H9 (cell line): ENCODE measurements around the gene STK24. TPM values are rescaled to one million over a fixed set of nuclear protein-coding genes. Genes with fewer than 3 reads are reported as not detected.

Source experiments
- DNase-seq: peaks from one replicate; pipeline ENCODE4 v3.0.0-alpha.2; 2017
- H2AFZ ChIP-seq: one replicate; pipeline ENCODE4 v1.6.1; 2013; ENCODE audit warnings: mild to moderate bottlenecking, low read length, control low read depth, moderate library complexity
- H2AK5ac ChIP-seq: 2 replicates; pipeline ENCODE4 v1.6.1; 2013; ENCODE audit warnings: low read length, control low read depth, mixed read lengths; ENCODE audit not compliant: insufficient read length
- H2BK120ac ChIP-seq: one replicate; pipeline ENCODE4 v1.6.1; 2013; ENCODE audit warnings: low read depth, mild to moderate bottlenecking, low read length, control low read depth, inconsistent platforms; ENCODE audit not compliant: poor library complexity, severe bottlenecking
- H2BK12ac ChIP-seq: 2 replicates; pipeline ENCODE4 v1.6.1; 2013; ENCODE audit warnings: low read length, control low read depth, mixed read lengths, low read depth; ENCODE audit not compliant: insufficient read length
- H2BK15ac ChIP-seq: 2 replicates; pipeline ENCODE4 v1.6.1; 2013; ENCODE audit warnings: low read depth, low read length, control low read depth
- H2BK20ac ChIP-seq: one replicate; pipeline ENCODE4 v1.6.1; 2013; ENCODE audit warnings: low read depth, mild to moderate bottlenecking, low read length, control low read depth, inconsistent platforms; ENCODE audit not compliant: poor library complexity, severe bottlenecking
- H2BK5ac ChIP-seq: 2 replicates; pipeline ENCODE4 v1.6.1; 2013; ENCODE audit warnings: low read length, control low read depth, mixed read lengths; ENCODE audit not compliant: insufficient read length
- H3K14ac ChIP-seq: 2 replicates; pipeline ENCODE4 v1.6.1; 2013; ENCODE audit warnings: low read length, control low read depth; ENCODE audit not compliant: insufficient read depth
- H3K18ac ChIP-seq: 2 replicates; pipeline ENCODE4 v1.6.1; 2013; ENCODE audit warnings: low read depth, mild to moderate bottlenecking, mixed read lengths, low read length, control low read depth; ENCODE audit not compliant: insufficient read length
- H3K23ac ChIP-seq: 2 replicates; pipeline ENCODE4 v1.6.1; 2013; ENCODE audit warnings: low read length, control low read depth, mixed read lengths, low read depth; ENCODE audit not compliant: insufficient read length
- H3K23me2 ChIP-seq: 2 replicates; pipeline ENCODE4 v1.6.1; 2013; ENCODE audit warnings: low read depth, mild to moderate bottlenecking, mixed read lengths, low read length, control low read depth; ENCODE audit not compliant: insufficient read length, poor library complexity, severe bottlenecking
- H3K27ac ChIP-seq: 2 replicates; pipeline ENCODE4 v1.5.1; 2013; ENCODE audit warnings: low read length, control low read depth, mixed read lengths, low read depth; ENCODE audit not compliant: insufficient read length
- H3K27me3 ChIP-seq: 2 replicates; pipeline ENCODE4 v1.6.1; 2013; ENCODE audit warnings: low read length, control low read depth, inconsistent platforms; ENCODE audit not compliant: insufficient read depth
- H3K4ac ChIP-seq: 2 replicates; pipeline ENCODE4 v1.6.1; 2013; ENCODE audit warnings: low read depth, mild to moderate bottlenecking, control low read depth, inconsistent platforms, low read length, moderate library complexity
- H3K4me1 ChIP-seq: 2 replicates; pipeline ENCODE4 v1.6.1; 2013; ENCODE audit warnings: low read length, control low read depth, inconsistent platforms; ENCODE audit not compliant: insufficient read depth
- H3K4me2 ChIP-seq: 2 replicates; pipeline ENCODE4 v1.6.1; 2013; ENCODE audit warnings: low read length, control low read depth, mixed read lengths; ENCODE audit not compliant: insufficient read length, insufficient read depth
- H3K56ac ChIP-seq: 2 replicates; pipeline ENCODE4 v1.6.1; 2013; ENCODE audit warnings: low read depth, mild to moderate bottlenecking, mixed read lengths, low read length, control low read depth; ENCODE audit not compliant: insufficient read length
- H3K79me1 ChIP-seq: 2 replicates; pipeline ENCODE4 v1.6.1; 2013; ENCODE audit warnings: low read depth, mild to moderate bottlenecking, moderate library complexity, low read length, control low read depth, inconsistent platforms; ENCODE audit not compliant: insufficient read depth, poor library complexity, severe bottlenecking
- H3K79me2 ChIP-seq: 2 replicates; pipeline ENCODE4 v1.6.1; 2013; ENCODE audit warnings: low read length, control low read depth, inconsistent platforms; ENCODE audit not compliant: insufficient read depth
- H3K9ac ChIP-seq: 2 replicates; pipeline ENCODE4 v1.6.1; 2013; ENCODE audit warnings: low read length, control low read depth, mixed read lengths; ENCODE audit not compliant: insufficient read length; ENCODE audit errors: extremely low read depth
- H3K9me3 ChIP-seq: one replicate; pipeline ENCODE4 v1.6.1; 2013; ENCODE audit warnings: low read depth, low read length, inconsistent platforms; ENCODE audit not compliant: control insufficient read depth
- H3T11ph ChIP-seq: one replicate; pipeline ENCODE4 v1.6.1; 2013; ENCODE audit warnings: mild to moderate bottlenecking, low read length, control low read depth, inconsistent platforms
- H4K20me1 ChIP-seq: one replicate; pipeline ENCODE4 v1.6.1; 2013; ENCODE audit not compliant: control insufficient read depth, insufficient read length, insufficient read depth
- H4K5ac ChIP-seq: 2 replicates; pipeline ENCODE4 v1.6.1; 2013; ENCODE audit warnings: low read depth, mild to moderate bottlenecking, mixed read lengths, low read length, control low read depth; ENCODE audit not compliant: insufficient read length
- H4K8ac ChIP-seq: replicated peaks from 2 replicates; pipeline ENCODE4 v1.6.1; 2013; ENCODE audit warnings: low read length, control low read depth, mixed read lengths, low read depth; ENCODE audit not compliant: insufficient read length
- H4K91ac ChIP-seq: 2 replicates; pipeline ENCODE4 v1.6.1; 2013; ENCODE audit warnings: low read depth, mild to moderate bottlenecking, moderate library complexity, mixed read lengths, low read length, control low read depth; ENCODE audit not compliant: insufficient read length
- H3K27ac Mint-ChIP-seq, 3 experiments: 2 replicates in 2 of 3; 3 replicates in 1 of 3; pipeline ENCODE4 v1.8.0; 2020 to 2021; ENCODE audit warnings: mixed read lengths in 3 of 3, mild to moderate bottlenecking in 1 of 3, moderate library complexity in 1 of 3
- H3K27me3 Mint-ChIP-seq: 2 replicates; pipeline ENCODE4 v1.8.0; 2021; ENCODE audit warnings: low read depth, mild to moderate bottlenecking, moderate library complexity, mixed read lengths
- H3K36me3 Mint-ChIP-seq, 3 experiments: 2 replicates in 2 of 3; 3 replicates in 1 of 3; pipeline ENCODE4 v1.8.0; 2020 to 2021; ENCODE audit warnings: low read depth in 3 of 3, mixed read lengths in 3 of 3; ENCODE audit not compliant: insufficient read depth in 1 of 3
- H3K4me1 Mint-ChIP-seq, 2 experiments: 2 replicates each; pipeline ENCODE4 v1.8.0; 2020; ENCODE audit warnings: mixed read lengths in 2 of 2
- H3K4me3 Mint-ChIP-seq, 2 experiments: 2 replicates in 1 of 2; 3 replicates in 1 of 2; pipeline ENCODE4 v1.8.0; 2020 to 2021; ENCODE audit warnings: mild to moderate bottlenecking in 2 of 2, mixed read lengths in 2 of 2, moderate library complexity in 1 of 2
- H3K9me3 Mint-ChIP-seq, 2 experiments: 2 replicates in 1 of 2; 3 replicates in 1 of 2; pipeline ENCODE4 v1.8.0; 2020; ENCODE audit warnings: mild to moderate bottlenecking in 2 of 2, mixed read lengths in 2 of 2, moderate library complexity in 1 of 2
- CTCF ChIP-seq: fragments of 200-600 bp; sonication (generic); conservative IDR thresholded peaks from 3 replicates; pipeline ENCODE4 v1.8.0; 2021; ENCODE audit warnings: antibody characterized with exemption, mild to moderate bottlenecking
- WGBS: extraction: QIAGEN DNeasy Blood & Tissue Kit; methylation state at CpG from one replicate; pipeline ENCODE4 v1.1.7; 2013; ENCODE audit warnings: missing lambda C conversion rate, low lambda C conversion rate, mixed read lengths; ENCODE audit not compliant: insufficient read length; ENCODE audit errors: extremely low coverage; 5-methylcytosine and 5-hydroxymethylcytosine counted together
- total RNA-seq: library from RNA; stranded (reverse); gene quantifications from 2 replicates; pipeline ENCODE4 v1.2.1, GENCODE V29; 2021

The STK24 gene
- total RNA-seq, 1 experiment from 2014 or later: 134 TPM

GRCh38 chr13:98405107-98405571 is 171.8 kb downstream of the STK24 start:
- Histone ChIP-seq H3K56ac (no peak overlapping the region), H3T11ph (no peak overlapping the region), H3K4me2 (no peak overlapping the region), H3K23ac (no peak overlapping the region), H3K18ac (no peak overlapping the region), H3K79me1 (no peaks in the 10 kb centered on the region), H3K4ac (no peak overlapping the region), H3K9me3 (no peaks in the 10 kb centered on the region), H2BK120ac (no peak overlapping the region), H2BK15ac (no peak overlapping the region), H2AK5ac (no peak overlapping the region), H3K9ac (no peak overlapping the region), H2BK5ac (no peak overlapping the region), H2AFZ (no peak overlapping the region), H3K79me2 (no peaks in the 10 kb centered on the region), H3K27me3 (no peaks in the 10 kb centered on the region), H3K14ac (no peak overlapping the region), H3K4me1 (no peaks in the 10 kb centered on the region), H4K91ac (no peak overlapping the region), H2BK12ac (no peak overlapping the region), H4K8ac (no peak overlapping the region), H3K23me2 (no peaks in the 10 kb centered on the region), H4K5ac (no peak overlapping the region), H2BK20ac (no peak overlapping the region), H3K27ac (no peak overlapping the region), H4K20me1 (no peaks in the 10 kb centered on the region)
- TF ChIP-seq CTCF: peak; percentile 39; the same call in 1 of the 3 replicates
- no CpG with 5 or more reads among the region's 7 CpGs for WGBS
- Mint-ChIP-seq H3K36me3 (peaks cover 4 to 18% (median 14%) of the 10 kb centered on the region in 3 experiments; a peak in 6 of 7 replicates), H3K9me3 (no peaks in the 10 kb centered on the region), H3K27ac (peak overlapping the region in 1 of 3 experiments; percentile 50; a peak in 5 of 7 replicates), H3K27me3 (no peaks in the 10 kb centered on the region; the same call in 1 of the 2 replicates), H3K4me1 (peaks cover 11 to 13% of the 10 kb centered on the region in 2 experiments), H3K4me3 (no peak overlapping the region; a peak in 1 of 5 replicates)
- peak; percentile 65 for DNase-seq
